Measurements from ENCODE around the gene CCNF.

The CCNF gene

DNA sequence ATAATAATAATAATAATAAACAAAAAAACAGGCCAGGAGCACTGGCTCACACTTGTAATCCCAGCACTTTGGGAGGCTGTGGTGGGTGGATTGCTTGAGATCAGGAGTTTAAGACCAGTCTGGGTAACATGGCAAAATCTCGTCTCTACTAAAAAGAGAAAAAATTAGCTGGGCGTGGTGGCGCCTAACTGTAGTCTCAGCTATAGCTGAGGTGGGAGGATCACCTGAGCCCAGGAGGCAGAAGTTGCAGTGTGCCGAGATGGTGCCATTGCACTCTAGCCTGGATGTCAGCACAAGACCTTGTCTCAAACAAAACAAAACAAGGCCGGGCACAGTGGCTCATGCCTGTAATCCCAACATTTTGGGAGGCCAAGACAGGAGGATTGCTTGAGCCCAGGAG is 65.8 kb downstream of the CCNF start:
- H3K36me3 ChIP-seq (ENCODE audit: control insufficient read depth in 2 of 2, insufficient read depth in 1 of 2, low read length in 2 of 2) = peaks cover 0 to 41% of the 10 kb centered on the region in 2 experiments; a peak in 2 of 3 replicates
- H3K9me3 ChIP-seq (ENCODE audit: control insufficient read depth, insufficient read depth, low read depth, low read length) = no peaks in the 10 kb centered on the region
- no peaks in the 10 kb centered on the region for H3K4me1 ChIP-seq (ENCODE audit: control insufficient read depth, insufficient read depth, low read length)
- TF ChIP-seq, protein P1, sequence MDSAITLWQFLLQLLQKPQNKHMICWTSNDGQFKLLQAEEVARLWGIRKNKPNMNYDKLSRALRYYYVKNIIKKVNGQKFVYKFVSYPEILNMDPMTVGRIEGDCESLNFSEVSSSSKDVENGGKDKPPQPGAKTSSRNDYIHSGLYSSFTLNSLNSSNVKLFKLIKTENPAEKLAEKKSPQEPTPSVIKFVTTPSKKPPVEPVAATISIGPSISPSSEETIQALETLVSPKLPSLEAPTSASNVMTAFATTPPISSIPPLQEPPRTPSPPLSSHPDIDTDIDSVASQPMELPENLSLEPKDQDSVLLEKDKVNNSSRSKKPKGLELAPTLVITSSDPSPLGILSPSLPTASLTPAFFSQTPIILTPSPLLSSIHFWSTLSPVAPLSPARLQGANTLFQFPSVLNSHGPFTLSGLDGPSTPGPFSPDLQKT (IDR thresholded peaks at IDR 0.05; ENCODE audit: borderline replicate concordance, low read depth, low read length) = no peak
- TF ChIP-seq EGR2 (tag by site-specific recombination; IDR thresholded peaks at IDR 0.05; ENCODE audit: low read depth) = no peak
- TF ChIP-seq, protein P2, sequence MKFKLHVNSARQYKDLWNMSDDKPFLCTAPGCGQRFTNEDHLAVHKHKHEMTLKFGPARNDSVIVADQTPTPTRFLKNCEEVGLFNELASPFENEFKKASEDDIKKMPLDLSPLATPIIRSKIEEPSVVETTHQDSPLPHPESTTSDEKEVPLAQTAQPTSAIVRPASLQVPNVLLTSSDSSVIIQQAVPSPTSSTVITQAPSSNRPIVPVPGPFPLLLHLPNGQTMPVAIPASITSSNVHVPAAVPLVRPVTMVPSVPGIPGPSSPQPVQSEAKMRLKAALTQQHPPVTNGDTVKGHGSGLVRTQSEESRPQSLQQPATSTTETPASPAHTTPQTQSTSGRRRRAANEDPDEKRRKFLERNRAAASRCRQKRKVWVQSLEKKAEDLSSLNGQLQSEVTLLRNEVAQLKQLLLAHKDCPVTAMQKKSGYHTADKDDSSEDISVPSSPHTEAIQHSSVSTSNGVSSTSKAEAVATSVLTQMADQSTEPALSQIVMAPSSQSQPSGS (tag by site-specific recombination; IDR thresholded peaks at IDR 0.05; ENCODE audit: low read depth) = no peak
- TF ChIP-seq ZNF404 (tag by site-specific recombination; IDR thresholded peaks at IDR 0.05) = no peak
- no peak for TF ChIP-seq SP3 (tag by site-specific recombination; IDR thresholded peaks at IDR 0.05)
- TF ChIP-seq ZNF211 (tag by site-specific recombination; IDR thresholded peaks at IDR 0.05; ENCODE audit: low read depth) = no peak
- no peak for TF ChIP-seq ZNF266 (tag by site-specific recombination; IDR thresholded peaks at IDR 0.05; ENCODE audit: low read depth)
- TF ChIP-seq ZBTB8A (tag by site-specific recombination; IDR thresholded peaks at IDR 0.05) = no peak
- no peak for TF ChIP-seq ZNF302 (tag by site-specific recombination; IDR thresholded peaks at IDR 0.05; ENCODE audit: low read depth)
- TF ChIP-seq ZNF10 (tag by site-specific recombination; IDR thresholded peaks at IDR 0.05) = no peak
- H3K27ac ChIP-seq (ENCODE audit: extremely low read depth, low read depth, low read length) = no peak overlapping the region
- H3K4me3 ChIP-seq (ENCODE audit: low read depth, low read length) = no peak overlapping the region
- CTCF ChIA-PET = interaction anchor here (0.7 kb wide), 1 partner anchor 65 kb away, joined by 3 read pairs; no protein-coding TSS in a partner anchor
- POLR2A ChIA-PET = interaction anchor here (0.8 kb wide), 1 partner anchor 243 kb away, joined by 3 read pairs; no protein-coding TSS in a partner anchor

DNA sequence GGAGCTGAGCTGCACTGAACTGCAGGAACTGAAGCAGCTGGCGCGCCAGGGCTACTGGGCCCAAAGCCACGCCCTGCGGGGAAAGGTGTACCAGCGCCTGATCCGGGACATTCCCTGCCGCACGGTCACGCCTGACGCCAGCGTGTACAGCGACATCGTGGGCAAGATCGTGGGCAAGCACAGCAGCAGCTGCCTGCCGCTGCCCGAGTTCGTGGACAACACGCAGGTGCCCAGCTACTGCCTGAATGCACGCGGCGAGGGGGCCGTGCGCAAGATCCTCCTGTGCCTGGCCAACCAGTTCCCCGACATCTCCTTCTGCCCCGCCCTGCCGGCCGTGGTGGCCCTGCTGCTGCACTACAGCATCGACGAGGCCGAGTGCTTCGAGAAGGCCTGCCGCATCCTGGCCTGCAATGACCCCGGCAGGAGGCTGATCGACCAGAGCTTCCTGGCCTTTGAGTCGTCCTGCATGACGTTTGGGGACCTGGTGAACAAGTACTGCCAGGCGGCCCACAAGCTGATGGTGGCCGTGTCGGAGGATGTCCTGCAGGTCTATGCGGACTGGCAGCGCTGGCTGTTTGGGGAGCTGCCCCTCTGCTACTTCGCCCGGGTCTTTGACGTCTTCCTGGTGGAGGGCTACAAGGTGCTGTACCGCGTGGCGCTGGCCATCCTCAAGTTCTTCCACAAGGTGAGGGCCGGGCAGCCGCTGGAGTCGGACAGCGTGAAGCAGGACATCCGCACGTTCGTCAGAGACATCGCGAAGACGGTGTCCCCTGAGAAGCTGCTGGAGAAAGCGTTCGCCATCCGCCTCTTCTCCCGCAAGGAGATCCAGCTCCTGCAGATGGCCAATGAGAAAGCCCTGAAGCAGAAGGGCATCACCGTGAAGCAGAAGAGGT is 67.2 kb downstream of the CCNF start:
- TF ChIP-seq, protein P3, sequence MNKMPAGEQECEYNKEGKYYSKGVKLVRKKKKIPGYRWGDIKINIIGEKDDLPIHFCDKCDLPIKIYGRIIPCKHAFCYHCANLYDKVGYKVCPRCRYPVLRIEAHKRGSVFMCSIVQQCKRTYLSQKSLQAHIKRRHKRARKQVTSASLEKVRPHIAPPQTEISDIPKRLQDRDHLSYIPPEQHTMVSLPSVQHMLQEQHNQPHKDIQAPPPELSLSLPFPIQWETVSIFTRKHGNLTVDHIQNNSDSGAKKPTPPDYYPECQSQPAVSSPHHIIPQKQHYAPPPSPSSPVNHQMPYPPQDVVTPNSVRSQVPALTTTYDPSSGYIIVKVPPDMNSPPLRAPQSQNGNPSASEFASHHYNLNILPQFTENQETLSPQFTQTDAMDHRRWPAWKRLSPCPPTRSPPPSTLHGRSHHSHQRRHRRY (tag by site-specific recombination; IDR thresholded peaks at IDR 0.05) = no peak
- TF ChIP-seq ZNF707 (tag by site-specific recombination; IDR thresholded peaks at IDR 0.05) (no peak), ZNF560 (tag by site-specific recombination; IDR thresholded peaks at IDR 0.05; ENCODE audit: borderline replicate concordance) (no peak), ZNF426 (tag by site-specific recombination; IDR thresholded peaks at IDR 0.05) (no peak)
- TF ChIP-seq, protein P4, sequence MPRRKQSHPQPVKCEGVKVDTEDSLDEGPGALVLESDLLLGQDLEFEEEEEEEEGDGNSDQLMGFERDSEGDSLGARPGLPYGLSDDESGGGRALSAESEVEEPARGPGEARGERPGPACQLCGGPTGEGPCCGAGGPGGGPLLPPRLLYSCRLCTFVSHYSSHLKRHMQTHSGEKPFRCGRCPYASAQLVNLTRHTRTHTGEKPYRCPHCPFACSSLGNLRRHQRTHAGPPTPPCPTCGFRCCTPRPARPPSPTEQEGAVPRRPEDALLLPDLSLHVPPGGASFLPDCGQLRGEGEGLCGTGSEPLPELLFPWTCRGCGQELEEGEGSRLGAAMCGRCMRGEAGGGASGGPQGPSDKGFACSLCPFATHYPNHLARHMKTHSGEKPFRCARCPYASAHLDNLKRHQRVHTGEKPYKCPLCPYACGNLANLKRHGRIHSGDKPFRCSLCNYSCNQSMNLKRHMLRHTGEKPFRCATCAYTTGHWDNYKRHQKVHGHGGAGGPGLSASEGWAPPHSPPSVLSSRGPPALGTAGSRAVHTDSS (tag by site-specific recombination; IDR thresholded peaks at IDR 0.05) = no peak
- no peaks in the 10 kb centered on the region for H3K9me3 ChIP-seq (ENCODE audit: control insufficient read depth, insufficient read depth, low read depth, low read length)
- no peak overlapping the region for H3K27ac ChIP-seq (ENCODE audit: extremely low read depth, low read depth, low read length)
- no peak overlapping the region for H3K4me3 ChIP-seq (ENCODE audit: low read depth, low read length)
- CTCF ChIA-PET = no interaction called here
- H3K36me3 ChIP-seq (ENCODE audit: control insufficient read depth in 2 of 2, insufficient read depth in 1 of 2, low read length in 2 of 2) = peaks cover 0 to 39% of the 10 kb centered on the region in 2 experiments; a peak in 2 of 3 replicates
- H3K4me1 ChIP-seq (ENCODE audit: control insufficient read depth, insufficient read depth, low read length) = no peaks in the 10 kb centered on the region
- POLR2A ChIA-PET = interaction anchor here (0.6 kb wide), 2 partner anchors 22 to 271 kb away, joined by 3 read pairs; no protein-coding TSS in a partner anchor

All from HEK293 (cell line).